HG02588 (cell line): ENCODE results near the gene VPS35.
"Not testable (repeated sequence)": the region's sequence is repeated elsewhere in the genome, so short reads cannot be mapped to it uniquely, and the experiment has no call there.

Source experiments
- ATAC-seq: cut with Tn5 transposase; IDR thresholded peaks from one replicate; pipeline ENCODE4 v1.9.1; 2021; ENCODE audit warnings: mild to moderate bottlenecking, moderate library complexity; ENCODE audit not compliant: unreplicated experiment

Gene VPS35

DNA sequence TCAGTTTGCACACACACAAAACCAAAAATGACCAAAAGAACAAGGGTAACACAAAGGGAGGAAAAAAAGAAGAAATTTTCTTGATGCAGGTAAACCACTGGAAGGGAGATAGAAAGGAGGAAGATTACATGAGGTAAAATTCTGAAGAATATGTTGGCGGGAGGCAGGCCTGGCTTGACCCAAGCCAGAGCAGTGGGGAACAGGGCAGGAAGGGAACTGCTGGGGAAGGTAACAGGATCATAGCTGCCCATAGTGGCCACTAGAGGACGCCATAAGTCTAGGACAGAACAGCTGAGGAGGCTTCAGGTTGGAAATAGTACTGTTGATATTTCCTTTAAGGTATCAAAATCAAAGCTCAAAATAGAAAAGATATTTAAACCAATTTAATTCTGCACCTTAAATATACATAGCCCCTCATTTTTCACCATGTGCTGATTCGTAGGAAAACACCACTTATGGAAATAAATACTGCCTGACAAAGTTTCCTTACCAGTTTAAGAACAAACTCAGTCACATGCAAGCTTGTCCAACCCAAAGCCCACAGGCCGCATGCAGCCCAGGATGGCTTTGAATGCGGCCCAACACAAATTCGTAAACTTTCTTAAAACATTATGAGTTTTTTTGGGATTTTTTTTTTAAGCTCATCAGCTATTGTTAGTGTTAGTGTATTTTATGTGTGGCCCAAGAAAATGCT, 15.5 kb downstream of the VPS35 start:
- ATAC-seq = peak; percentile 75

- ATAC-seq = no peak
These were observed 26.9 kb downstream of the VPS35 start for GRCh38 chr16:46662123-46662522.

GRCh38 chr16:46658925-46659324, 30.1 kb downstream of the VPS35 start:
- ATAC-seq = peak; percentile 95

DNA sequence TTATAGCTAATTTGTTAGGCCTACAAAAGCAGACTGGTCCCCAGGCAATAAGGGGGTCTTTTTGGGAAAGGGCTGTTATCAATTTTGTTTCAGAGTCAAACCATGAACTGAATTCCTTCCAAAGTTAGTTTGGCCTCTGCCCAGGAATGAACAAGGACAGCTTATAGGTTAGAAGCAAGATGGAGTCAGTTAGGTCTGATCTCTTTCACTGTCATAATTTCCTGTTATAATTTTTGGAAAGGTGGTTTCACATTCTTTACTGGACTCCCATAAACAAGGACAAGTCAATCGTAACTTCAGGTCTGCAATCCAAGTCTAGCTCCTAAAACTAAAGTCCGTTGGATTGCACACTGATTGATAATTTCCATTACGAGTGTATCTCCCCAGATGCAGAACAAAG, 37.7 kb downstream of the VPS35 start:
- no peak for ATAC-seq

- ATAC-seq = no peak
These were observed 38.7 kb downstream of the VPS35 start for GRCh38 chr16:46650254-46650623.

DNA sequence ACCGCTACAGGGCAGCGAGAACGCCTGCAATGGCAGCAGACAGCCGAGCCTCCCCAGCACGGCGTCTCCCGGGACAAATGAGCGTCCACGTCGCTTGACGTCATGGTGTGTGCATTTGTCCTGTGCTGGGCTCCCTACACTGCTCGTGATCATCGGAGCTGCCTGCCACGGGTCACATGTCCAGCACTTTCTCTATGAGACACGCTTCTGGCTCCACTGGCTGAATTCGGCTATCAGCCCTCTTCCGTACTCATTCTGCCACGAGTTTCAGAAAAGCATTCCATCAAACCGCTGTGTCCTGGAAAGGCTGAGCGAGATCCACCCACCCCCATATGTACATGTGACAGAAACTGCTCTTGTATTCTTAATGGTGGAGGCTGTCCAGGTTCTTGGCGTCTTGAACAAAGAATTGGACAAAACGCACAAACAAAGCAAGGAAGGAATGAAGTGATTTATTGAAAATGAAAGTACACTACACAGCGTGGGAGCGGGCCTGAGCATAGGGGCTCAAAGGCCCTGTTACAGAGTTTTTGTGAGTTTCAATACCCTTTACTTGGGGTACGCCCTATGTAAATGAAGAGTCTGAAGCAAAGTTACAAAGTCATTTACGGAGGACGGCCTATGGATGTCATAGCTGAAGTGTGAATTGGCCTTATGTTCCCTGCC, 39.3 kb downstream of the VPS35 start:
- no peak for ATAC-seq

DNA sequence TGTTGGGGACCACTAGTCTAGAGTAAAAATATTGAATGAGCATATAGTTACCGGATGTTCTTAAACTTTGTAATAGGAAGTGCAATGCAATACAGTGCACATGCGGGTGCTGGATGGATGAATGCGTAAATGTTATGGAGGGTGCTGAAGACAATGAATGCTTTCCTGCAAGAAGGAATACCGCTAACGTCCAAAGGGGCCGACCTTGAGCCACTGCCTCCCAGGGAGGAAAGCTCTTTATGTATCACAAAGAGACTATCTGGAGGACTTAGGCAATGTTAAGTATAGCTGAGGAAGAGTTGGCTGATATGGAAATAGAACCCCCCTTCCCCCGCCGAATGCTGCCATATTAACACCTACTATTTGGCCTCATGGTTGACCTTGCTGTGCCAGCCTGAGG, 40.3 kb downstream of the VPS35 start:
- no peak for ATAC-seq

GRCh38 chr16:46638947-46639925, 49.7 kb downstream of the VPS35 start:
- ATAC-seq = no peak

DNA sequence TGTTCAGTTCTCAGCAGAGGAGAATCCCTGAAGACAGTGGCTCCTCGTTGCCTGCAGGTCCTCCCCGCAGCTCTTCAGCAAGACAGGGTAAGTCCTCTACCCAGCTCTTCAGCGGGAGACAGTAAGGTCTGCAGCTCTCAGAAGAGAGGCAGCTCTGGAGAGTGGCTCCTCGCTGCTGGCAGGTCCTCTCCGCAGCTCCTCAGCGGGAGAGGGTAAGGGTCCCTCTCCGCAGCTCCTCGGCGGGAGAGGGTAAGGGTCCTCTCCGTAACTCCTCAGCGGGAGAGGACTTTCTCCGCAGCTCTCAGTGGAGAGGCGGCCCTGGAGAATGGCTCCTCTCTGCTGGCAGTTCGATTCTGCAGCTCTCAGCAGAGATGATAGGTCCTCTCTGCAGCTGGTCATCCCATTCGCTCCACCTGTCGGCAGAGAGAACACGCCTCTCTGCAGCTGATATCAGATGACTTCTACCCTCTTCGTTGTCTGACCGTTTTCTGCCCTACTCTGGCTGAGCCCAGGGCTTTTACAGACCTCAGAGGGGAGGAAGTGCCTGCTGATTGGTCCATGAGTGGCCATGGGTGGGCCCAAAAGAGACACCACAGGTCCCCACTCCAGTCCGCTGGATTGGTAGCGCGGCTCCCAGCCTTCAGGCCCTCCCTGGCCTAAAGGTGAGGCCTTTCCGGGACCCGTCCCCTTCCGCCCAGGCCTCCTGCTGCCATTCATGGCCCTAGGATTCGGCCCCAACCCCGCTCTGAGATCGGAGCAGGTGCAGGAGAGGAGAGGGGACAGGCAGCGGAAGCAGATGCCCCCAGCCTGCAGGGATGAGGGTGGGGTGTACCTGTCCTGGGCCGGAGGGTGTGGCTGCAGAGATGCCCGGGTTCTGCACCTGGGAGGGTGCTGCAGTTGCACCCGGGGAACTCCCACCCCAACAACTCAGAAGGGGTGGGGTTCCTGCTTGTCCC, 55.9 kb downstream of the VPS35 start:
- ATAC-seq = no peak

DNA sequence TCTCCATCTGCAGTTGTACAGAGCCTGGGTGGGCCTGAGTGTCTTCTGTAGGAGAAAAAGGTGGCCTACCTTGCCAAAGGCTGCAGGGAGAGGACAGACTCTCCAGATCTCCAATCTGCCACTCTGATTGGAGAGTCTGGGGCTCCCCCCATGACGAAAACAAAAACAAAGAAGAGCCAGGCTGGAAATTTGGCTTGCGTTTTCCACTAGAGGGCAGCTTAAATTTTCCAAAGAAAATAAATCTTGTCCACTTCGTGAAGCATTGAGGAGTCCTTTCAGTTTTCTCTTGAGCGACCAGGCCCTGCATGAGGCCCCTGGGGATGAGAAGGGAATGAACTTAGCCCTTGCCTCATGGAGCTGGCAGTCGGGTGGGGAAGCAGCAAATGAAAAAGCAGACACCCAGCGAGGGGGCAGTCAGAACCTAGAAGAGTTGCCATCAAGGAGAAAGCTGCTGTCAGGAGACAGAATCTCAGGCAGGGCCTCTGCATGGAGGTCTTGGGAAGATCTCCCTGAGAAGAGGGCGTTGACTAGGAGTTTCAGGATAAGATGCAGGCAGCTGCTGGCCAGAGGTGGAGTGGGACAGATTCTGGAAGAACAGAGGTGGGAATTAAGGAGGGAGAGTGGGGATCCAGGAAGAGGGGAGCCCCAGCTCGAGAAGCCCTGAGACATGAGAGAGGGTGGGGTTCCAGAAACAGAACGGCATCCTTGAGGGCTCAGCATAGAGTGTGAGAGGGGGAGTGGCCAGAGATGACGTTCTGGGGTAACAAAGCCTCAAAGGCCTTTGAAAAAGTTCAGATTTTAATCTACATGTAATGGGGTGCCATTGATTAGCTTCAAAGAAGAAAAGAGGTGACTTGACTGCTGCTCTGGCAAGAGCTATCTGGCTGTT, 59.4 kb downstream of the VPS35 start:
- no peak for ATAC-seq

- ATAC-seq = no peak
These were observed 61.2 kb downstream of the VPS35 start for GRCh38 chr16:46627746-46628145.

- ATAC-seq = not testable (repeated sequence)
These were observed 62.3 kb downstream of the VPS35 start for GRCh38 chr16:46626681-46627080.

- ATAC-seq = not testable (repeated sequence)
These were observed 64.1 kb downstream of the VPS35 start for GRCh38 chr16:46624862-46625261.

- not testable (repeated sequence) for ATAC-seq
These were observed 65.3 kb downstream of the VPS35 start for GRCh38 chr16:46623707-46624106.

DNA sequence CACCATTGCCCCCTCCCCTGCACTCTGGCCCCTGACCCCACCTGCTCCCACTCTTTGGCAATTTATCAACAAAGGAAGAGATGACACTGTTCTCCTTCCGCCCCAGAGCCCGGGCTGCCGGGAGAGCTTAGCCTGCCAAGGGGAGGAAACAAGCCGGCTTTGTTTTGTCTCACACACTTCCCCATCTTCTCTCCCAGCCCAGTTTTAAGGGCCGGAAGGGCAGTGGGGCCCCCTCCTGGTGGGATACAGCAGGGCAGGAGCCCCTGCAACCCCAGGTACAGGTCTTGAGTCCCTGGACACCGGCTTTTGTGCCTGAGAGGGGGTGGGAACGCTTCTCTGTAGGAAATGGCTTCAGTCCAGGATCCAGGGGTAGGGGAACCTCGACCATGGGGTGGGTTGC, 65.7 kb downstream of the VPS35 start:
- not testable (repeated sequence) for ATAC-seq

DNA sequence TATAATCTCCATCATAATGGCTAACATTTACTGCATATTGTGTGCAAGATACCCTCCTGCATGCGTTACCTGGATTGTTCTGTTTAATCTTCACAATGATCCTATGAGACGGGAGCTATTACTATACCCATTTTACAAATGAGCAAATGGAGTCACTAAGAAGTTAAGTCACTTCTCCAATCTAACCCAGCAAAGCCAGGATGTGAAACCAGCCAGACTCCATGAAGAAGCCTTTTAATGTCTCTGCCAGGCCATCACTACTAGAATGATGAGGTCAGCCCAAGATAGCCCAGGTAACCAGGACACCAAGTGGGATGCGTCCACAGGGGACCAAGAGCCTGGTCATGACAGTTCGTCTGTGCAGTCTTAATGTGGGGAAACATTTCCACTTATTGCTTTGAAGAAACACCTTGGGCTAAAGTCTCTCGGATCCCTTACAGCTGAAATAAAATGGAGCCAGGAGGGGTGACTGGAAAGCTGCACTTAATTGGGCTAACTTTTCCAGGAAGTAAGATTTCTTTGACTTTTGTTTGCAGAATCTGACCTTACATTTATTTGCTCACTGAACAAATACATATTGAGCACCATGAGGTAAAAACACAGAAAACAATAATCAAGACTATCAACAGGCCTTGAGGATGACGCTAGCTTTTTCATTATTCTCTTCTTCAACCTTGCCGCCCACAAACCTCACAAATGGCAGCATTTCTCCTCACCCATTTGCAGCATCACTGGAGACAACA, 66.9 kb downstream of the VPS35 start:
- ATAC-seq = no peak

GRCh38 chr16:46621006-46621933, 67.7 kb downstream of the VPS35 start, which contains the start of gene SHCBP1:
Gene SHCBP1 (minus strand): TSS chr16:46621379. CDS start chr16:46621359, 20 bp downstream.
- peak; percentile 89 for ATAC-seq
